ENCODE results near the gene MRPS6.

MRPS6 gene

GRCh38 chr21:34152500-34152899 is 79.1 kb downstream of the MRPS6 start:
- no peak for TF ChIP-seq CTCF (IDR thresholded peaks at IDR 0.05; ENCODE audit: unreplicated experiment in 3 of 3)
- peaks cover 16% of the 10 kb centered on the region for H3K4me1 Mint-ChIP-seq
- no peaks in the 10 kb centered on the region for H3K27me3 Mint-ChIP-seq (ENCODE audit: low read depth)
- H3K27ac Mint-ChIP-seq = no peak overlapping the region
- peaks cover 8% of the 10 kb centered on the region for H3K9me3 Mint-ChIP-seq
- peaks cover 49% of the 10 kb centered on the region for H3K36me3 Mint-ChIP-seq (ENCODE audit: low read depth)
- no peak overlapping the region for H3K4me3 Mint-ChIP-seq

DNA sequence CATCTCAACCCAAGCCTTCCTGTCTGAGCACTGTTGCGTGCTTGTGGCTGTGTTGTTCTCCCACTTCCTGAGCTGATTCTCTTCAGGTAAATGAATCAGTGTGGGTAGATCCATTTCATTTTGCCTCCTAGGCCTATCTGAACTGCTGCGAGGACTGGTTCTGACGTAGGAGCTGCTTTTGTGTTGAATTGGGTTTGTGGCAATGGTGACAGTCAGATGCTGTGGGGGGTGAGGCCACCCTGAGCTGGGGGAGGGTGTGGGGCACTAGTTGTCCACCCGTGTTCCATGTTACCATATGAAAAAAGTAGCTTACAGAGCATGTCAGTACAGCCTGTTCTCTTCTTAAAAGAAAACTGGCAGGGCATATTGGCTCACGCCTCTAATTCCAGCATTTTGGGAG is 81.5 kb downstream of the MRPS6 start:
- Mint-ChIP-seq H3K27ac (no peak overlapping the region), H3K9me3 (peaks cover 17% of the 10 kb centered on the region), H3K4me1 (peaks cover 3% of the 10 kb centered on the region), H3K36me3 (ENCODE audit: low read depth) (peaks cover 49% of the 10 kb centered on the region), H3K4me3 (no peak overlapping the region), H3K27me3 (ENCODE audit: low read depth) (peaks cover 2% of the 10 kb centered on the region)
- no peak for TF ChIP-seq CTCF (IDR thresholded peaks at IDR 0.05; ENCODE audit: unreplicated experiment in 3 of 3)

DNA sequence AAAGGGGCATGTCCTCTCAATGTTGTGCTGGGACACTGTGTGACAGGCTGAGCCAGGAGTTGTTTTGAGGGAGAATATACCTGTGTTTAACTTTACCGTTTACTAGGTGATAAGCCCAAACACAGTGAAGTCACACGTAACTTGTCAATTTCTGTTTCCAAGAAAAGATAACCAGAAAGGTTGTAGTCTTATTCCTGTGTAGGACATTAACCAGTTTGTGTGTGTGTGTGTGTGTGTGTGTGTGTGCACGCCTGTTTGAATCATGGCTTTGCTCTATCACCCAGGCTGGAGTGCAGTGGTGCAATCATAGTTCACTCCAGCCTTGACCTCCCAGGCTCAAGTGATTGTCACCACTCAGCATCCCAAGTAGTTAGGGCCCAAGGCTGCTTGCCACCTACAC is 83.6 kb downstream of the MRPS6 start:
- peaks cover 22% of the 10 kb centered on the region for H3K9me3 Mint-ChIP-seq

DNA sequence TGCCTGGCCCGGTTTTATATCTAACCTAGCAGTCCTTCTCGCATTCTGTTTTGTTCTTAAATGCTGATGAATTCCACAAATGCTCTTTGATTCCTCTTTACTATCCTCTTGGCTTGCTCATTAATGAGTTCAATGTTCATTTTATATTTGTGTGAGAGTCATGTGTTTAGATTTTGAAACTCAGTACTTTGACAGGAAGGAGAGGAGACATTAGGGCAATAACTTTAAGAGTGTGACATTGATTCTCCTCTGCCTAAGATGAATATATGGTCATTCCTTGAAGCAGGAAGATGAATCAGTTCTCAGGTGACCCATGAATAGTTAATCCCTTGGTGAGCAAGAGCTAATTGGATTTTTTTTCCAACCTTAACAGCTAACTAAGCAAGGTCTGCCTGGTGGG is 84.1 kb downstream of the MRPS6 start:
- Mint-ChIP-seq H3K9me3 (peaks cover 24% of the 10 kb centered on the region), H3K4me3 (no peak overlapping the region), H3K27ac (peak overlapping the region in 2 of 3 experiments; percentile 6 to 71), H3K27me3 (ENCODE audit: low read depth) (peaks cover 3% of the 10 kb centered on the region), H3K36me3 (ENCODE audit: low read depth) (peaks cover 45% of the 10 kb centered on the region), H3K4me1 (no peaks in the 10 kb centered on the region)
- TF ChIP-seq CTCF (IDR thresholded peaks at IDR 0.05; ENCODE audit: unreplicated experiment in 3 of 3) = no peak

More for the DNA sequence above, 83.6 kb downstream of the MRPS6 start:
- no peaks in the 10 kb centered on the region for H3K4me1 Mint-ChIP-seq
- H3K27me3 Mint-ChIP-seq (ENCODE audit: low read depth) = peaks cover 3% of the 10 kb centered on the region
- H3K36me3 Mint-ChIP-seq (ENCODE audit: low read depth) = peaks cover 43% of the 10 kb centered on the region
- no peak overlapping the region for H3K4me3 Mint-ChIP-seq
- no peak overlapping the region for H3K27ac Mint-ChIP-seq
- TF ChIP-seq CTCF (IDR thresholded peaks at IDR 0.05; ENCODE audit: unreplicated experiment in 3 of 3) = no peak

DNA sequence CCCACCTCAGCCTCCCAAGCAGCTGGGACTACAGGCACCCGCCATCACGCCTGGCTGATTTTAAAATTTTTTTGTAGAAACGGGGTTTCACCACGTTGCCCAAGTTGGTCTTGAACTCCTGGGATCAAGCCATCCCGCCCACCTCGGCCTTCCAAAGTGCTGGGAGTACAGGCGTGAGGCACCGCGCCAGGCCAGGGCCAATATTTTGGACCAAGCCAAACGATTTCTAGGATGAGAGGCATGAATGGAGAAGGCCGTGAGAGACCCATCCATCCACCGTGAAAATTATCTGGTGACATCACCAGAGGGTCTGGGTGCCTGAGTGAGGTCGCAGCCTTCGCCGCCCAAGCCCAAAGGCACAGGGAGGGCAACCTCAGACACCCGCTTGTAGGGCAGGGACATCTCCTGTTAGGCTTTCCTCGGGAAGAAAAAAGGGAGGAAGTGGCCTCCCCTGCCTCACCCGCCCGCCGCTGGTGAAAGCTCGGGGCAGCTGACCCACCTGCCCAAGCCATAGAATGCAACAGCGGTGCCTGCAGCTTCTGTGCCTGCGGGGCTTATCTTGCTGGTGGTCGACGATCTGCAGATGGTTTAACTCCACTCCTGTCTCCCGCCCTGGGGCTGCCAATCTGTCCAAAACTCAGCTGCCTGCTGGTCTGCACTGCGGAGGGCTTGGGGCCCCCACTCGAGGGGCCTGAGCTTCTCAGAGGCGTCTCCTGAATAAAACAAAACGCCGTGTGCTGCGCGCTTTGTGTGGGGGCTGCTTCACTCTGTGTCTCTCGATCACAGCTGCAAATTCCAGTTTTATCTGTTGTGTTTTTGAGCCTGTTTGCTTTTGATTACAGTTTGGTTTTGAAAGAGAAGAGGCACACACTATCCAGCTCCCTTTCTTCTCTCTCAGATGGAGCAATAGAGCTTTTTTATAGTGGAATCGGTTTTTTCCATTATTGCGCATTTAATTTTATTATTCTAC is 85.8 kb downstream of the MRPS6 start:
- peaks cover 38% of the 10 kb centered on the region for H3K36me3 Mint-ChIP-seq (ENCODE audit: low read depth)
- H3K4me1 Mint-ChIP-seq = no peaks in the 10 kb centered on the region
- H3K27ac Mint-ChIP-seq = no peak overlapping the region
- no peak overlapping the region for H3K4me3 Mint-ChIP-seq
- H3K9me3 Mint-ChIP-seq = peaks cover 26% of the 10 kb centered on the region
- no peak for TF ChIP-seq CTCF (IDR thresholded peaks at IDR 0.05; ENCODE audit: unreplicated experiment in 3 of 3)
- peaks cover 3% of the 10 kb centered on the region for H3K27me3 Mint-ChIP-seq (ENCODE audit: low read depth)

DNA sequence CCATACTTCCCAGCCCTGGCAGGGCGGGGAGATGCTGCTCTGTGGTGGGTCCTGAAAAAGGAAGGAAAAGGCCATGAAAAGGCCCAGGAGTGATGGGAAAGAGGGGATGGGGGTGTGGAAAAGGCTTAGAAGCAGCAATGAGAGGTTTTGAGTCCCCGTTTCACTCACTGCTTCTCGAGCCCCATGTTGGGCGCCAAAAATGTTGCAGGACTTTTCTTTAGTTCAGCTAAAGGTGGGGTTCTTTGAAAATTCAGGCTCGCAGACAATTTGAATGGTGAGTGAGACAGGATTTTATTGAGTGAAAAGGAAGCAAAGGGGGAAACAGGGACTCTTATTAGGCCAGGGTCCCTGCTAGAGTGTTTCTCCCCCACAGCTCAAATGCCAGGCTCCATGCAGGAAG is 93.1 kb downstream of the MRPS6 start:
- H3K36me3 Mint-ChIP-seq (ENCODE audit: low read depth) = peaks cover 76% of the 10 kb centered on the region
- H3K27ac Mint-ChIP-seq = no peak overlapping the region
- H3K9me3 Mint-ChIP-seq = peaks cover 70% of the 10 kb centered on the region
- TF ChIP-seq CTCF (IDR thresholded peaks at IDR 0.05; ENCODE audit: unreplicated experiment in 3 of 3) = no peak
- no peaks in the 10 kb centered on the region for H3K4me1 Mint-ChIP-seq
- H3K4me3 Mint-ChIP-seq = no peak overlapping the region
- no peaks in the 10 kb centered on the region for H3K27me3 Mint-ChIP-seq (ENCODE audit: low read depth)
